ENCODE measurements around the gene RALB. TPM values are rescaled to one million over a fixed set of nuclear protein-coding genes. Genes with fewer than 3 reads are reported as not detected.

Gene RALB
- total RNA-seq, 1 experiment from 2014 or later, result 59.4 TPM

GRCh38 chr2:120299004-120299403, 46.4 kb downstream of the RALB start:
- H3K4me1 ChIP-seq, result no peaks in the 10 kb centered on the region
- intact Hi-C loops (cut with micrococcal nuclease; ENCODE audit: unreplicated experiment), result no loop called here
- H3K4me3 ChIP-seq (ENCODE audit: low read depth, low read length), result no peak overlapping the region
- Mint-ChIP-seq H3K9me3 (ENCODE audit: unreplicated experiment) (no peaks in the 10 kb centered on the region), H3K36me3 (ENCODE audit: insufficient read depth, unreplicated experiment) (peaks cover 23% of the 10 kb centered on the region), H3K27me3 (ENCODE audit: insufficient read depth, unreplicated experiment) (no peaks in the 10 kb centered on the region), H3K27ac (ENCODE audit: unreplicated experiment) (no peak overlapping the region), H3K4me3 (ENCODE audit: unreplicated experiment) (no peak overlapping the region), H3K4me1 (ENCODE audit: low read depth, unreplicated experiment) (no peaks in the 10 kb centered on the region)
- POLR2A ChIA-PET, result no interaction called here
- H3K36me3 ChIP-seq (ENCODE audit: control insufficient read depth, insufficient read depth, low read length), result peaks cover 2% of the 10 kb centered on the region
- DNase-seq, result no peak
- TF ChIP-seq, protein P1, sequence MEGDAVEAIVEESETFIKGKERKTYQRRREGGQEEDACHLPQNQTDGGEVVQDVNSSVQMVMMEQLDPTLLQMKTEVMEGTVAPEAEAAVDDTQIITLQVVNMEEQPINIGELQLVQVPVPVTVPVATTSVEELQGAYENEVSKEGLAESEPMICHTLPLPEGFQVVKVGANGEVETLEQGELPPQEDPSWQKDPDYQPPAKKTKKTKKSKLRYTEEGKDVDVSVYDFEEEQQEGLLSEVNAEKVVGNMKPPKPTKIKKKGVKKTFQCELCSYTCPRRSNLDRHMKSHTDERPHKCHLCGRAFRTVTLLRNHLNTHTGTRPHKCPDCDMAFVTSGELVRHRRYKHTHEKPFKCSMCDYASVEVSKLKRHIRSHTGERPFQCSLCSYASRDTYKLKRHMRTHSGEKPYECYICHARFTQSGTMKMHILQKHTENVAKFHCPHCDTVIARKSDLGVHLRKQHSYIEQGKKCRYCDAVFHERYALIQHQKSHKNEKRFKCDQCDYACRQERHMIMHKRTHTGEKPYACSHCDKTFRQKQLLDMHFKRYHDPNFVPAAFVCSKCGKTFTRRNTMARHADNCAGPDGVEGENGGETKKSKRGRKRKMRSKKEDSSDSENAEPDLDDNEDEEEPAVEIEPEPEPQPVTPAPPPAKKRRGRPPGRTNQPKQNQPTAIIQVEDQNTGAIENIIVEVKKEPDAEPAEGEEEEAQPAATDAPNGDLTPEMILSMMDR (IDR thresholded peaks at IDR 0.05; ENCODE audit: insufficient read depth in 1 of 2, low read depth in 1 of 2, low read length in 1 of 2, severe bottlenecking in 1 of 2, unreplicated experiment in 1 of 2), result no peak
- CTCF ChIA-PET, result no interaction called here
- BruUV-seq (replicated peaks), result no TSS peak
- no peaks in the 10 kb centered on the region for H3K9me3 ChIP-seq
- no peaks in the 10 kb centered on the region for H3K27me3 ChIP-seq (replicated peaks; ENCODE audit: control insufficient read depth, insufficient read depth, low read length)

DNA sequence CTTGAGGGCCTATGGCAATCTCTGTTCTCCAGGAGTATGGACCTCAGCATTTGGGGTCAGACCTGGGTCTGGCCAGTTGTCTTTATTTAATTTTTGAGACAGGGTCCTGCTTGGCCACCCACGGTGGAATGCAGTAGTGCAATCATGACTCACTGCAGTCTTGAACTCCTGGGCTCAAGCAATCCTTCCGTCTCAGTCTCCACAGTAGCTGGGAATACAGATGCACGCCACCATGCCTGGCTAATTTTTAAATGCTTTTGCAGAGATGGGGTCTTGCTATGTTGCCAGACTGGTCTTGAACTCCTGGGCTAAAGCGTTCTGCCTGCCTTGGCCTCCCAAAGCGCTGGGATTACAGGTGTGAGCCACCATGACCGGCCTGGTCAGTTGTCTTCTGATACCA, 46.9 kb downstream of the RALB start:
- TF ChIP-seq, protein P1 (IDR thresholded peaks at IDR 0.05; ENCODE audit: insufficient read depth in 1 of 2, low read depth in 1 of 2, low read length in 1 of 2, severe bottlenecking in 1 of 2, unreplicated experiment in 1 of 2), result no peak
- Mint-ChIP-seq H3K27me3 (ENCODE audit: insufficient read depth, unreplicated experiment) (no peaks in the 10 kb centered on the region), H3K4me3 (ENCODE audit: unreplicated experiment) (no peak overlapping the region), H3K36me3 (ENCODE audit: insufficient read depth, unreplicated experiment) (peaks cover 17% of the 10 kb centered on the region), H3K9me3 (ENCODE audit: unreplicated experiment) (no peaks in the 10 kb centered on the region), H3K27ac (ENCODE audit: unreplicated experiment) (no peak overlapping the region), H3K4me1 (ENCODE audit: low read depth, unreplicated experiment) (no peaks in the 10 kb centered on the region)
- Histone ChIP-seq H3K4me1 (no peaks in the 10 kb centered on the region), H3K27me3 (replicated peaks; ENCODE audit: control insufficient read depth, insufficient read depth, low read length) (no peaks in the 10 kb centered on the region), H3K4me3 (ENCODE audit: low read depth, low read length) (no peak overlapping the region), H3K9me3 (no peaks in the 10 kb centered on the region), H3K36me3 (ENCODE audit: control insufficient read depth, insufficient read depth, low read length) (peaks cover 2% of the 10 kb centered on the region)
- BruUV-seq (replicated peaks), result no TSS peak
- CTCF ChIA-PET, result no interaction called here
- POLR2A ChIA-PET, result no interaction called here
- no peak for DNase-seq
- intact Hi-C loops (cut with micrococcal nuclease; ENCODE audit: unreplicated experiment), result no loop called here

DNA sequence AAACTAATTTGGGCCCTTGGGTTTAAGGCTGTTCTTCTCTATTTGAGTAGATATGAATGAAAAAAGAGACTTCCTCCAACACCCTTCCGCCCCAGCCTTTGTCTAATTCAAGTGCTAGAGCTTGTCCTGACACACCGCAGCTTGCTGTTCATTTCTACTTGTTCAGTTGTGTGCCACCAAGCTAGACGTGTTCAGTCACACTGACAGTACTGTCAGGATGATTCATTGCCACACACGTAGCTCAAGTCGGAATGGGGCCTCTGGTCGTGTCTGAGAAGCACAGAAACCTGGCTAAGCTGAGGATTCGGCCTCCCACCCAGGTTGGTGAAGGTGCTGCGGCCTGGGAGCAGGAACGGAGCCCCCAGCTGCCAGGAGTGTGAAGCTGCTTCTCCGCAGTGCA, 47.7 kb downstream of the RALB start:
- no peaks in the 10 kb centered on the region for H3K9me3 ChIP-seq
- peaks cover 3% of the 10 kb centered on the region for H3K4me1 Mint-ChIP-seq (ENCODE audit: low read depth, unreplicated experiment)
- no peak for DNase-seq
- no peak overlapping the region for H3K4me3 Mint-ChIP-seq (ENCODE audit: unreplicated experiment)
- no peak overlapping the region for H3K4me3 ChIP-seq (ENCODE audit: low read depth, low read length)
- no peak overlapping the region for H3K27ac Mint-ChIP-seq (ENCODE audit: unreplicated experiment)
- BruUV-seq (replicated peaks), result no TSS peak
- H3K36me3 ChIP-seq (ENCODE audit: control insufficient read depth, insufficient read depth, low read length), result peaks cover 2% of the 10 kb centered on the region; the same call in 1 of the 2 replicates
- H3K27me3 ChIP-seq (replicated peaks; ENCODE audit: control insufficient read depth, insufficient read depth, low read length), result no peaks in the 10 kb centered on the region
- intact Hi-C loops (cut with micrococcal nuclease; ENCODE audit: unreplicated experiment), result no loop called here
- H3K9me3 Mint-ChIP-seq (ENCODE audit: unreplicated experiment), result no peaks in the 10 kb centered on the region
- TF ChIP-seq, protein P1 (IDR thresholded peaks at IDR 0.05; ENCODE audit: insufficient read depth in 1 of 2, low read depth in 1 of 2, low read length in 1 of 2, severe bottlenecking in 1 of 2, unreplicated experiment in 1 of 2), result no peak
- H3K36me3 Mint-ChIP-seq (ENCODE audit: insufficient read depth, unreplicated experiment), result peaks cover 12% of the 10 kb centered on the region
- ChIA-PET CTCF (interaction anchor here (0.9 kb wide), 1 partner anchor 13 kb away, joined by 4 read pairs; no protein-coding TSS in a partner anchor), POLR2A (no interaction called here)
- no peaks in the 10 kb centered on the region for H3K27me3 Mint-ChIP-seq (ENCODE audit: insufficient read depth, unreplicated experiment)
- H3K4me1 ChIP-seq, result no peaks in the 10 kb centered on the region
